ENCODE measurements around the gene GPR161.

The GPR161 gene

GRCh38 chr1:168110896-168111545, 25.7 kb downstream of the GPR161 start:
- TF ChIP-seq CTCF (IDR thresholded peaks at IDR 0.05; ENCODE audit: unreplicated experiment in 3 of 3), result no peak
- peaks cover 16% of the 10 kb centered on the region for H3K4me1 Mint-ChIP-seq
- no peaks in the 10 kb centered on the region for H3K27me3 Mint-ChIP-seq (ENCODE audit: low read depth)
- H3K4me3 Mint-ChIP-seq, result no peak overlapping the region
- no peaks in the 10 kb centered on the region for H3K9me3 Mint-ChIP-seq
- peaks cover 53% of the 10 kb centered on the region for H3K36me3 Mint-ChIP-seq (ENCODE audit: low read depth)
- H3K27ac Mint-ChIP-seq, result no peak overlapping the region

- Mint-ChIP-seq H3K27ac (no peak overlapping the region), H3K36me3 (ENCODE audit: low read depth) (peaks cover 49% of the 10 kb centered on the region), H3K4me3 (no peak overlapping the region), H3K4me1 (no peaks in the 10 kb centered on the region), H3K9me3 (no peaks in the 10 kb centered on the region), H3K27me3 (ENCODE audit: low read depth) (no peaks in the 10 kb centered on the region)
- no peak for TF ChIP-seq CTCF (IDR thresholded peaks at IDR 0.05; ENCODE audit: unreplicated experiment in 3 of 3)
Measured at GRCh38 chr1:168106274-168106673, 30.5 kb downstream of the GPR161 start.

GRCh38 chr1:168105846-168106245, 30.9 kb downstream of the GPR161 start:
- Mint-ChIP-seq H3K4me3 (no peak overlapping the region), H3K9me3 (no peaks in the 10 kb centered on the region), H3K4me1 (no peaks in the 10 kb centered on the region), H3K27ac (no peak overlapping the region), H3K27me3 (ENCODE audit: low read depth) (no peaks in the 10 kb centered on the region), H3K36me3 (ENCODE audit: low read depth) (peaks cover 45% of the 10 kb centered on the region)
- TF ChIP-seq CTCF (IDR thresholded peaks at IDR 0.05; ENCODE audit: unreplicated experiment in 3 of 3), result no peak

- no peak overlapping the region for H3K27ac Mint-ChIP-seq
- TF ChIP-seq CTCF (IDR thresholded peaks at IDR 0.05; ENCODE audit: unreplicated experiment in 3 of 3), result no peak
- no peak overlapping the region for H3K4me3 Mint-ChIP-seq
- H3K9me3 Mint-ChIP-seq, result no peaks in the 10 kb centered on the region
- H3K27me3 Mint-ChIP-seq (ENCODE audit: low read depth), result no peaks in the 10 kb centered on the region
- H3K4me1 Mint-ChIP-seq, result no peaks in the 10 kb centered on the region
- peaks cover 40% of the 10 kb centered on the region for H3K36me3 Mint-ChIP-seq (ENCODE audit: low read depth)
Measured at GRCh38 chr1:168104535-168104934, 32.2 kb downstream of the GPR161 start.

- no peaks in the 10 kb centered on the region for H3K27me3 Mint-ChIP-seq (ENCODE audit: low read depth)
- H3K27ac Mint-ChIP-seq, result no peak overlapping the region
- H3K4me3 Mint-ChIP-seq, result no peak overlapping the region
- TF ChIP-seq CTCF (IDR thresholded peaks at IDR 0.05; ENCODE audit: unreplicated experiment in 3 of 3), result no peak
- no peaks in the 10 kb centered on the region for H3K4me1 Mint-ChIP-seq
- no peaks in the 10 kb centered on the region for H3K9me3 Mint-ChIP-seq
- peaks cover 43% of the 10 kb centered on the region for H3K36me3 Mint-ChIP-seq (ENCODE audit: low read depth)
Measured at GRCh38 chr1:168102487-168102886, 34.2 kb downstream of the GPR161 start.

GRCh38 chr1:168101336-168101735, 35.4 kb downstream of the GPR161 start:
- Mint-ChIP-seq H3K27me3 (ENCODE audit: low read depth) (no peaks in the 10 kb centered on the region), H3K36me3 (ENCODE audit: low read depth) (peaks cover 50% of the 10 kb centered on the region), H3K4me3 (no peak overlapping the region), H3K9me3 (no peaks in the 10 kb centered on the region), H3K4me1 (no peaks in the 10 kb centered on the region), H3K27ac (no peak overlapping the region)
- TF ChIP-seq CTCF (IDR thresholded peaks at IDR 0.05; ENCODE audit: unreplicated experiment in 3 of 3), result no peak
